ENCODE measurements around the gene ATP1A1. TPM values are rescaled to one million over a fixed set of nuclear protein-coding genes. Genes with fewer than 3 reads are reported as not detected.

Gene ATP1A1
- total and polyA plus RNA-seq, 2 donors (not counting 3 experiments of a cell fraction or from before 2014, with no cell fraction given), result 263 to 325 TPM

DNA sequence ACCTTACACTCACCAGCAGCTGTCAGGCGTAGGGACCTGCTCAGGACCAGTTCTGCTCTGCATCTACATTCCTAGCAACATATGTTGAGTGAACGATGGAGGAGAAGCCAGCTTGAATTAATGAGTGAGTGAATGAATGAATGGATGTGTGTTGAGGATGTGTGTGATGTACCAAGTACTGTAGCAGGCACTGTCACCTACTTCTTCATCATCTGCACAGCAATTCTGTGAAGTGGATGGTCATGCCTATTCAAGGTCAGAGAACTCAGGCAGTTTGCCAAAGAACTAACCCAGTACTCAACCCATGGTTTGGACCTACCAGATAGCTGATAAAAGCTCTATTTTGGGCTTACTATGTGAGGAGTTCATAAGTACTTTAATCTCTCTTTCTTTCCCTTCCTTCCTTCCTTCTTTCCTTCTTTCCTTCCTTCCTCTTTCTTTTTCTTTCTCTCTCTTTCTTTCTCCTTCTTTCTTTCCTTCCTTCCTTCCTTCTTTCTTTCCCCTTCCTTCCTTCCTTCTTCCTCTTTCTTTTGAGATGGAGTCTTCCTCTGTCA, 56.9 kb downstream of the ATP1A1 start:
- Histone ChIP-seq H3K27ac (ENCODE audit: insufficient read depth, low read depth, low read length) (no peak overlapping the region), H3K9ac (replicated peaks; ENCODE audit: extremely low read depth, insufficient read depth, low read length) (no peak overlapping the region), H3K27me3 (ENCODE audit: control insufficient read depth in 2 of 2, insufficient read depth in 2 of 2, low read length in 2 of 2) (peaks cover 0 to 3% of the 10 kb centered on the region in 2 experiments), H3K79me2 (ENCODE audit: control insufficient read depth, insufficient read depth, low read length) (no peaks in the 10 kb centered on the region), H3K9me1 (replicated peaks; ENCODE audit: control insufficient read depth, extremely low read depth, insufficient read depth, low read length) (no peaks in the 10 kb centered on the region), H3K4me3 (replicated peaks in 1 of 3; ENCODE audit: insufficient read depth in 1 of 3, low read depth in 1 of 3, low read length in 3 of 3) (no peak overlapping the region), H4K20me1 (replicated peaks; ENCODE audit: control insufficient read depth, extremely low read depth, insufficient read depth, low read length) (no peaks in the 10 kb centered on the region), H3K4me1 (ENCODE audit: control insufficient read depth, extremely low read depth, insufficient read depth, low read length) (no peaks in the 10 kb centered on the region), H3K36me3 (ENCODE audit: control insufficient read depth in 2 of 2, extremely low read depth in 1 of 2, insufficient read depth in 2 of 2, low read length in 2 of 2) (no peaks in the 10 kb centered on the region), H2AFZ (ENCODE audit: low read depth, low read length) (no peak overlapping the region), H3K4me2 (ENCODE audit: insufficient read depth, low read length) (no peak overlapping the region), H3K9me3 (replicated peaks; ENCODE audit: control insufficient read depth, insufficient read depth, low read length) (no peaks in the 10 kb centered on the region)
- TF ChIP-seq FOS (IDR thresholded peaks at IDR 0.05; ENCODE audit: borderline replicate concordance, insufficient read depth, low read length) (no peak), CTCF (IDR thresholded peaks at IDR 0.05; ENCODE audit: extremely low read depth in 1 of 2, insufficient read depth in 1 of 2, low read depth in 1 of 2, low read length in 2 of 2) (no peak), JUN (IDR thresholded peaks at IDR 0.05; ENCODE audit: borderline replicate concordance, insufficient read depth, insufficient read length, low read depth) (no peak), POLR2A (IDR thresholded peaks at IDR 0.05; ENCODE audit: low read depth, low read length) (no peak), EZH2 (IDR thresholded peaks at IDR 0.05; ENCODE audit: borderline replicate concordance, low read depth, low read length, severe bottlenecking) (no peak), GATA2 (IDR thresholded peaks at IDR 0.05; ENCODE audit: insufficient read depth, insufficient read length, low read depth, low read length) (no peak), POLR2AphosphoS5 (IDR thresholded peaks at IDR 0.05; ENCODE audit: insufficient read depth, low read depth, low read length) (no peak), MYC (IDR thresholded peaks at IDR 0.05; ENCODE audit: low read depth, low read length) (no peak)
- TF ChIP-seq, protein P1, sequence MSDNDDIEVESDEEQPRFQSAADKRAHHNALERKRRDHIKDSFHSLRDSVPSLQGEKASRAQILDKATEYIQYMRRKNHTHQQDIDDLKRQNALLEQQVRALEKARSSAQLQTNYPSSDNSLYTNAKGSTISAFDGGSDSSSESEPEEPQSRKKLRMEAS (IDR thresholded peaks at IDR 0.05; ENCODE audit: insufficient read depth, insufficient read length), result no peak
- ChIA-PET CTCF (no interaction called here), POLR2A (no interaction called here)
- DNase-seq (ENCODE audit: low read depth, low spot score) (no peak), FAIRE-seq (no peak)
- dilution Hi-C loops (cut with MboI; ENCODE audit: extremely low pct_ligation_motif_present, low sequenced_read_pairs) (no loop called here), intact Hi-C loops (cut with micrococcal nuclease) (no loop called here)
- no TSS peak for BruUV-seq (replicated peaks)
